Keratinocyte (primary cell): Measurements from ENCODE around the gene CLBA1. TPM values are rescaled to one million over a fixed set of nuclear protein-coding genes. Genes with fewer than 3 reads are reported as not detected.

ENCODE experiments used
- DNase-seq: peaks from one replicate; pipeline ENCODE4 v3.0.0-alpha.2; 2011; ENCODE audit warnings: low read depth, missing footprints, low spot score
- FAIRE-seq: peaks from 2 replicates; lab custom pipeline; 2011; peaks lifted over from hg19 to GRCh38; lab: Jason Lieb, UNC
- H2AFZ ChIP-seq: 2 replicates; pipeline ENCODE4 v1.6.0; 2012; ENCODE audit warnings: low read length, control low read depth, inconsistent platforms; ENCODE audit not compliant: control insufficient read depth
- H3K27ac ChIP-seq: 2 replicates; pipeline ENCODE4 v1.5.1; 2011; ENCODE audit warnings: low read length; ENCODE audit not compliant: control insufficient read depth, insufficient read depth
- H3K27me3 ChIP-seq: 3 replicates; pipeline ENCODE4 v1.6.0; 2011; ENCODE audit warnings: low read length; ENCODE audit not compliant: control insufficient read depth, insufficient read depth; ENCODE audit errors: extremely low read depth
- H3K36me3 ChIP-seq, 2 experiments: 2 replicates in 1 of 2; 3 replicates in 1 of 2; pipeline ENCODE4 v1.5.1; 2011; ENCODE audit warnings: low read length in 2 of 2, mild to moderate bottlenecking in 1 of 2; ENCODE audit not compliant: control insufficient read depth in 2 of 2, insufficient read depth in 2 of 2; ENCODE audit errors: extremely low read depth in 1 of 2
- H3K4me1 ChIP-seq: 3 replicates; pipeline ENCODE4 v1.5.1; 2011; ENCODE audit warnings: low read length; ENCODE audit not compliant: control insufficient read depth, insufficient read depth; ENCODE audit errors: extremely low read depth
- H3K4me2 ChIP-seq: 3 replicates; pipeline ENCODE4 v1.6.0; 2011; ENCODE audit warnings: low read depth, low read length; ENCODE audit not compliant: control insufficient read depth, insufficient read depth; ENCODE audit errors: extremely low read depth
- H3K4me3 ChIP-seq, 3 experiments: fragments of 200-600 bp in 1 of 3; sonication (generic) in 1 of 3; 2 replicates in 2 of 3; 3 replicates in 1 of 3; pipeline ENCODE4 v1.5.1; 2011 to 2016; ENCODE audit warnings: low read length in 3 of 3, mild to moderate bottlenecking in 3 of 3, control low read depth in 2 of 3, inconsistent platforms in 1 of 3, low read depth in 1 of 3, mixed read lengths in 1 of 3, mixed run types in 1 of 3, moderate library complexity in 1 of 3; ENCODE audit not compliant: control insufficient read depth in 2 of 3, insufficient read depth in 2 of 3; ENCODE audit errors: extremely low read depth in 1 of 3
- H3K79me2 ChIP-seq: 2 replicates; pipeline ENCODE4 v1.6.0; 2012; ENCODE audit warnings: low read length; ENCODE audit not compliant: control insufficient read depth, insufficient read depth
- H3K9ac ChIP-seq: 3 replicates; pipeline ENCODE4 v1.6.0; 2011; ENCODE audit warnings: low read length; ENCODE audit not compliant: control insufficient read depth, insufficient read depth; ENCODE audit errors: extremely low read depth
- H3K9me1 ChIP-seq: 3 replicates; pipeline ENCODE4 v1.6.0; 2011; ENCODE audit warnings: low read length; ENCODE audit not compliant: control insufficient read depth, insufficient read depth; ENCODE audit errors: extremely low read depth
- H3K9me3 ChIP-seq: 2 replicates; pipeline ENCODE4 v1.5.1; 2012; ENCODE audit warnings: low read depth, low read length; ENCODE audit not compliant: control insufficient read depth
- H4K20me1 ChIP-seq: 3 replicates; pipeline ENCODE4 v1.6.0; 2011; ENCODE audit warnings: low read length; ENCODE audit not compliant: control insufficient read depth, insufficient read depth; ENCODE audit errors: extremely low read depth
- CTCF ChIP-seq, 3 experiments: IDR thresholded peaks in 1 of 3; conservative IDR thresholded peaks in 1 of 3; optimal IDR thresholded peaks in 1 of 3; 2 replicates in 2 of 3; 3 replicates in 1 of 3; pipeline versions ENCODE3 to v1.5.1; 2011; ENCODE audit warnings: low read length in 3 of 3, mild to moderate bottlenecking in 3 of 3, moderate library complexity in 2 of 3, control low read depth in 1 of 3, inconsistent platforms in 1 of 3; ENCODE audit not compliant: insufficient read depth in 2 of 3; ENCODE audit errors: extremely low read depth in 1 of 3
- EZH2 ChIP-seq: IDR thresholded peaks from one replicate; pipeline ENCODE4 v1.6.1; 2012; ENCODE audit warnings: inconsistent platforms, mild to moderate bottlenecking, low read length, moderate library complexity
- dilution Hi-C: fragments of 300-500 bp; cut with MboI; formaldehyde crosslinking; loops from one replicate; pipeline ENCODE4 v1.7.0; 2020; ENCODE audit warnings: low sequenced_read_pairs; ENCODE audit not compliant: extremely low pct_ligation_motif_present
- polyA plus RNA-seq, 5 experiments: library from polyadenylated mRNA; depleted of rRNA in 3 of 5; stranded (reverse) in 3 of 5; stranded (forward) in 1 of 5; unstranded in 1 of 5; fragments of >200 nt; gene quantifications; 1 replicate in 1 of 5; 2 replicates in 3 of 5; 3 replicates in 1 of 5; pipeline versions ENCODE4 v1.2.1 to v1.2.3, GENCODE V29; 2011 to 2012; ENCODE audit warnings: missing spikeins in 2 of 5, low read depth in 1 of 5, low replicate concordance in 1 of 5

CLBA1 gene
- polyA plus RNA-seq, 1 donor (not counting 4 experiments of a cell fraction or from before 2014, with no cell fraction given): 8.6 TPM

- Histone ChIP-seq H3K79me2 (peaks cover 44% of the 10 kb centered on the region), H3K9me3 (no peaks in the 10 kb centered on the region), H3K9me1 (no peaks in the 10 kb centered on the region), H4K20me1 (peaks cover 8% of the 10 kb centered on the region), H3K36me3 (peaks cover 0 to 13% of the 10 kb centered on the region in 2 experiments), H3K4me2 (peak overlapping the region; percentile 93), H2AFZ (no peak overlapping the region), H3K4me3 (peak overlapping the region; percentile 47 to 87 (median 81)), H3K9ac (peak overlapping the region; percentile 91), H3K27ac (peak overlapping the region; percentile 93), H3K27me3 (no peaks in the 10 kb centered on the region), H3K4me1 (peaks cover 71% of the 10 kb centered on the region)
- FAIRE-seq: no peak
- no peak for DNase-seq
- dilution Hi-C loops: no loop called here
- TF ChIP-seq CTCF (optimal IDR thresholded peaks at IDR 0.05 in 1 of 3, IDR thresholded peaks at IDR 0.05 in 1 of 3, conservative IDR thresholded peaks at IDR 0.05 in 1 of 3; ENCODE audit: extremely low read depth in 1 of 3, insufficient read depth in 2 of 3, low read length in 3 of 3): no peak
- no peak for TF ChIP-seq EZH2
These were observed 36.7 kb downstream of the CLBA1 start for GRCh38 chr14:105022276-105022670.

- DNase-seq (no peak), FAIRE-seq (no peak)
- Histone ChIP-seq H2AFZ (no peak overlapping the region), H3K9me3 (no peaks in the 10 kb centered on the region), H3K9me1 (no peaks in the 10 kb centered on the region), H4K20me1 (peaks cover 5% of the 10 kb centered on the region), H3K27ac (peak overlapping the region; percentile 89), H3K9ac (no peak overlapping the region), H3K27me3 (no peaks in the 10 kb centered on the region), H3K4me2 (peak overlapping the region; percentile 58), H3K79me2 (peaks cover 35% of the 10 kb centered on the region), H3K4me1 (peaks cover 72% of the 10 kb centered on the region), H3K36me3 (peaks cover 0 to 7% of the 10 kb centered on the region in 2 experiments), H3K4me3 (no peak overlapping the region)
- dilution Hi-C loops: no loop called here
- TF ChIP-seq EZH2 (no peak), CTCF (optimal IDR thresholded peaks at IDR 0.05 in 1 of 3, IDR thresholded peaks at IDR 0.05 in 1 of 3, conservative IDR thresholded peaks at IDR 0.05 in 1 of 3; ENCODE audit: extremely low read depth in 1 of 3, insufficient read depth in 2 of 3, low read length in 3 of 3) (no peak)
These were observed 37.6 kb downstream of the CLBA1 start for GRCh38 chr14:105023144-105023543.
